HepG2 (cell line): Measurements from ENCODE around the gene CMTM8. TPM values are rescaled to one million over a fixed set of nuclear protein-coding genes. Genes with fewer than 3 reads are reported as not detected.

Experiments used
- AFF4 ChIP-seq: sonication (generic); formaldehyde crosslinking; IDR thresholded peaks from 2 replicates; pipeline ENCODE4 v1.4.0; 2020; ENCODE audit warnings: missing genetic modification reagents
- AGO2 ChIP-seq: fragments of 200-400 bp; formaldehyde crosslinking; optimal IDR thresholded peaks from 2 replicates; pipeline ENCODE3; 2017; ENCODE audit warnings: mild to moderate bottlenecking, low read depth, low read length, moderate library complexity
- ARNTL ChIP-seq: sonication (generic); formaldehyde crosslinking; IDR thresholded peaks from 2 replicates; pipeline ENCODE4 v1.4.0; 2020; ENCODE audit warnings: mild to moderate bottlenecking, missing genetic modification reagents
- ETV5 ChIP-seq: IDR thresholded peaks from 2 replicates; pipeline ENCODE4 v1.6.1; 2018; ENCODE audit warnings: missing biosample characterization, missing genetic modification reagents, inconsistent platforms, borderline replicate concordance
- FOXK1 ChIP-seq: sonication (generic); formaldehyde crosslinking; IDR thresholded peaks from 2 replicates; pipeline ENCODE4 v1.4.0; 2020; ENCODE audit warnings: low read depth, missing genetic modification reagents, borderline replicate concordance
- FOXO1 ChIP-seq: sonication (generic); formaldehyde crosslinking; IDR thresholded peaks from 2 replicates; pipeline ENCODE4 v1.4.0; 2020; ENCODE audit warnings: missing genetic modification reagents
- GATAD1 ChIP-seq: IDR thresholded peaks from 2 replicates; pipeline ENCODE4 v1.6.1; 2016; ENCODE audit warnings: missing genetic modification reagents, missing compliant biosample characterization
- ISL2 ChIP-seq: sonication (generic); formaldehyde crosslinking; IDR thresholded peaks from 2 replicates; pipeline ENCODE4 v1.5.0; 2020; ENCODE audit warnings: missing genetic modification reagents
- MAFF ChIP-seq: IDR thresholded peaks from 2 replicates; pipeline ENCODE4 v1.6.1; 2011; ENCODE audit warnings: low read depth, low read length, improper control_type of control experiment
- POGZ ChIP-seq: sonication (generic); formaldehyde crosslinking; IDR thresholded peaks from 2 replicates; pipeline ENCODE4 v1.4.0; 2020; ENCODE audit warnings: mild to moderate bottlenecking, missing genetic modification reagents
- PTBP1 ChIP-seq: fragments of 200-400 bp; formaldehyde crosslinking; IDR thresholded peaks from 2 replicates; pipeline ENCODE4 v1.6.1; 2018; ENCODE audit warnings: low read length, low read depth; ENCODE audit not compliant: poor library complexity, severe bottlenecking
- SKI ChIP-seq: fragments of 450-650 bp; IDR thresholded peaks from one replicate; pipeline ENCODE4 v1.6.1; 2018; ENCODE audit warnings: mild to moderate bottlenecking; ENCODE audit not compliant: partially characterized antibody
- TFDP2 ChIP-seq: sonication (generic); formaldehyde crosslinking; IDR thresholded peaks from 2 replicates; pipeline ENCODE4 v1.4.0; 2020; ENCODE audit warnings: missing genetic modification reagents
- ZFP1 ChIP-seq: IDR thresholded peaks from 2 replicates; pipeline ENCODE4 v1.6.1; 2016
- ZNF20 ChIP-seq: sonication (generic); formaldehyde crosslinking; IDR thresholded peaks from 2 replicates; pipeline ENCODE4 v1.4.0; 2020; ENCODE audit warnings: mild to moderate bottlenecking, moderate library complexity, missing genetic modification reagents
- ZNF24 ChIP-seq: fragments of 450-650 bp; IDR thresholded peaks from 2 replicates; pipeline ENCODE4 v1.6.1; 2017; ENCODE audit warnings: antibody characterized with exemption, mild to moderate bottlenecking
- ZNF503 ChIP-seq: sonication (generic); formaldehyde crosslinking; IDR thresholded peaks from 2 replicates; pipeline ENCODE4 v1.4.0; 2020; ENCODE audit warnings: missing genetic modification reagents
- ZNF543 ChIP-seq: sonication (generic); formaldehyde crosslinking; IDR thresholded peaks from 2 replicates; pipeline ENCODE4 v1.4.0; 2020; ENCODE audit warnings: mild to moderate bottlenecking, missing genetic modification reagents
- ZNF574 ChIP-seq: sonication (generic); formaldehyde crosslinking; IDR thresholded peaks from 2 replicates; pipeline ENCODE4 v1.4.0; 2020; ENCODE audit warnings: missing genetic modification reagents
- polyA plus RNA-seq, 8 experiments: library from polyadenylated mRNA; depleted of rRNA in 3 of 8; stranded (reverse) in 7 of 8; unstranded in 1 of 8; fragments of >200 nt; fragmentation: Illumina TruSeq in 4 of 8; extraction: Trizol in 4 of 8; gene quantifications; 2 replicates each; pipeline versions ENCODE4 v1.2.1 to v1.2.3, GENCODE V29; 2011 to 2016; ENCODE audit warnings: low read depth in 4 of 8, missing spikeins in 1 of 8, mixed read lengths in 1 of 8; ENCODE audit not compliant: insufficient read depth in 1 of 8
- total RNA-seq, 5 experiments: library from RNA; depleted of rRNA; stranded (reverse); fragments of >200 nt; fragmentation: Illumina TruSeq; extraction: Trizol; gene quantifications; 2 replicates each; pipeline ENCODE4 v1.2.3, GENCODE V29; 2016; ENCODE audit warnings: low read depth in 1 of 5

The CMTM8 gene
- total and polyA plus RNA-seq, 2 of the 13 experiments (the other 11 are each of a cell fraction or from before 2014, with no cell fraction given), result 8.9 to 15.8 TPM

GRCh38 chr3:32216172-32216783 is 22.2 kb upstream of the CMTM8 start (continued):
- no peak for TF ChIP-seq PTBP1
- TF ChIP-seq ZNF20, result no peak
- peak; percentile 77; the same call in 1 of the 2 replicates for TF ChIP-seq ETV5 (CRISPR knock-in tag)
- TF ChIP-seq ZFP1 (CRISPR knock-in tag), result peak; percentile 54; the same call in 1 of the 2 replicates
- TF ChIP-seq ARNTL (CRISPR knock-in tag), result peak; percentile 94
- TF ChIP-seq ISL2 (CRISPR knock-in tag), result peak; percentile 98
- peak; percentile 97 for TF ChIP-seq FOXK1 (CRISPR knock-in tag)
- peak; percentile 44; the same call in 1 of the 2 replicates for TF ChIP-seq MAFF
- peak; percentile 56 for TF ChIP-seq TFDP2 (CRISPR knock-in tag)
- peak; percentile 77; the same call in 1 of the 2 replicates for TF ChIP-seq ZNF574
- 0 out of 2 replicates have a peak, but pooled peaks have one; percentile 58 for TF ChIP-seq AFF4
- TF ChIP-seq AGO2, result no peak
- peak; percentile 97 for TF ChIP-seq SKI
- TF ChIP-seq ZNF503 (CRISPR knock-in tag), result peak; percentile 96
- peak; percentile 99 for TF ChIP-seq FOXO1
- peak; percentile 63; the same call in 1 of the 2 replicates for TF ChIP-seq GATAD1 (CRISPR knock-in tag)
- TF ChIP-seq ZNF543 (CRISPR knock-in tag), result 0 out of 2 replicates have a peak, but pooled peaks have one; percentile 54
- TF ChIP-seq ZNF24, result peak; percentile 48; the same call in 1 of the 2 replicates
- peak; percentile 87 for TF ChIP-seq POGZ (CRISPR knock-in tag)
